ENCODE measurements around the gene SLX1A. TPM values are rescaled to one million over a fixed set of nuclear protein-coding genes. Genes with fewer than 3 reads are reported as not detected.

Gene SLX1A
- total and polyA plus RNA-seq, 2 experiments from 2014 or later: 29.5 to 97.5 TPM

DNA sequence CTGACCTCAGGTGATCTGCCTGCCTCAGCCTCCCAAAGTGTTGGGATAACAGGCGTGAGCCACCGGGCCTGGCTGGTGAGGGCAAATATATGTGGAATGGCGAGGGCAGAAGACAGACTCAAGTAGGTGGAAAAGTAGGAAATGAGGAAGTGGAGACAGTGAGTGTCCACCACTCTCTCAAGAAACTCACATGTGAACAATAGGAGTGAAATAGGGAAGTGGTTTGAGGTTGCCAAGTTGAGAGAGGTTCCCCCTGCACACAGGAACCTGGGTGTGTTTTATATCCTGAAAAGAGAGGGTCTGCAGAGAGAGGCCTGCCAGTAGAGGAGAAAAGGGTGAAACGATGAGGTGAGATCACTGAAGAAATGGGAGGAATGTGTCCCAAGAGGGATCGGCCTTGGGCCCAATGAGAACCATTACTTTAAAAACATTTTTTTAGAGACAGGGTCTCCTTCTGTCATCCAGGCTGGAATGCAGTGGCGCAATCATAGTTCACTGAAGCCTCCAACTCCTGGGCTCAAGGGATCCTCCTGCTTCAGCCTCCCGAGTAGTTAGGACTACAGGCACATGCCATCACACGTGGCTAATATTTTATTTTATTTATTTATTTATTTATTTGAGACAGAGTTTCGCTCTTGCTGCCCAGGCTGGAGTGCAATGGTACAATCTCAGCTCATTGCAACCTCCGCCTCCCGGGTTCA is 27.3 kb upstream of the SLX1A start:
- Histone ChIP-seq H3K9me2 (ENCODE audit: insufficient read depth) (no peaks in the 10 kb centered on the region), H3K27ac (ENCODE audit: low read depth) (no peak overlapping the region), H3K4me3 (no peak overlapping the region), H3K4me2 (no peak overlapping the region), H3F3A (replicated peaks; ENCODE audit: low read depth) (no peaks in the 10 kb centered on the region), H3K4me1 (ENCODE audit: insufficient read depth) (no peaks in the 10 kb centered on the region), H2AFZ (no peak overlapping the region), H4K20me1 (replicated peaks; ENCODE audit: insufficient read depth) (no peaks in the 10 kb centered on the region), H3K36me3 (ENCODE audit: insufficient read depth) (no peaks in the 10 kb centered on the region), H3K79me2 (replicated peaks; ENCODE audit: insufficient read depth) (no peaks in the 10 kb centered on the region), H3K27me3 (ENCODE audit: insufficient read depth) (no peaks in the 10 kb centered on the region)
- peaks cover 15% of the 10 kb centered on the region for H3K9me3 Mint-ChIP-seq
- DNase-seq (ENCODE audit: low spot score): no peak
- TF ChIP-seq NANOG (IDR thresholded peaks at IDR 0.05; ENCODE audit: borderline replicate concordance): no peak
- no peak for TF ChIP-seq ZNF331 (CRISPR knock-in tag; IDR thresholded peaks at IDR 0.05; ENCODE audit: low read depth)
- no peak for TF ChIP-seq STAT1 (IDR thresholded peaks at IDR 0.05; ENCODE audit: unreplicated experiment)
- no peak for TF ChIP-seq ZNF114 (CRISPR knock-in tag; IDR thresholded peaks at IDR 0.05)
- no peak for TF ChIP-seq JUNB (IDR thresholded peaks at IDR 0.05; ENCODE audit: unreplicated experiment)
- no peak for TF ChIP-seq POLR2AphosphoS5 (IDR thresholded peaks at IDR 0.05; ENCODE audit: low read depth)
- TF ChIP-seq, protein P1, sequence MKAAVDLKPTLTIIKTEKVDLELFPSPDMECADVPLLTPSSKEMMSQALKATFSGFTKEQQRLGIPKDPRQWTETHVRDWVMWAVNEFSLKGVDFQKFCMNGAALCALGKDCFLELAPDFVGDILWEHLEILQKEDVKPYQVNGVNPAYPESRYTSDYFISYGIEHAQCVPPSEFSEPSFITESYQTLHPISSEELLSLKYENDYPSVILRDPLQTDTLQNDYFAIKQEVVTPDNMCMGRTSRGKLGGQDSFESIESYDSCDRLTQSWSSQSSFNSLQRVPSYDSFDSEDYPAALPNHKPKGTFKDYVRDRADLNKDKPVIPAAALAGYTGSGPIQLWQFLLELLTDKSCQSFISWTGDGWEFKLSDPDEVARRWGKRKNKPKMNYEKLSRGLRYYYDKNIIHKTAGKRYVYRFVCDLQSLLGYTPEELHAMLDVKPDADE (IDR thresholded peaks at IDR 0.05): no peak
- no peak for TF ChIP-seq CREB1 (CRISPR knock-in tag; IDR thresholded peaks at IDR 0.05; ENCODE audit: low read depth)
- no peak for TF ChIP-seq CTCF (conservative IDR thresholded peaks at IDR 0.05; ENCODE audit: low read depth in 2 of 2)
- no peak for TF ChIP-seq EZH2phosphoT487 (IDR thresholded peaks at IDR 0.05; ENCODE audit: unreplicated experiment)
- no peak for TF ChIP-seq EZH2 (IDR thresholded peaks at IDR 0.05; ENCODE audit: low read depth, unreplicated experiment)
- TF ChIP-seq REST (IDR thresholded peaks at IDR 0.05; ENCODE audit: unreplicated experiment): no peak
- TF ChIP-seq, protein P2, sequence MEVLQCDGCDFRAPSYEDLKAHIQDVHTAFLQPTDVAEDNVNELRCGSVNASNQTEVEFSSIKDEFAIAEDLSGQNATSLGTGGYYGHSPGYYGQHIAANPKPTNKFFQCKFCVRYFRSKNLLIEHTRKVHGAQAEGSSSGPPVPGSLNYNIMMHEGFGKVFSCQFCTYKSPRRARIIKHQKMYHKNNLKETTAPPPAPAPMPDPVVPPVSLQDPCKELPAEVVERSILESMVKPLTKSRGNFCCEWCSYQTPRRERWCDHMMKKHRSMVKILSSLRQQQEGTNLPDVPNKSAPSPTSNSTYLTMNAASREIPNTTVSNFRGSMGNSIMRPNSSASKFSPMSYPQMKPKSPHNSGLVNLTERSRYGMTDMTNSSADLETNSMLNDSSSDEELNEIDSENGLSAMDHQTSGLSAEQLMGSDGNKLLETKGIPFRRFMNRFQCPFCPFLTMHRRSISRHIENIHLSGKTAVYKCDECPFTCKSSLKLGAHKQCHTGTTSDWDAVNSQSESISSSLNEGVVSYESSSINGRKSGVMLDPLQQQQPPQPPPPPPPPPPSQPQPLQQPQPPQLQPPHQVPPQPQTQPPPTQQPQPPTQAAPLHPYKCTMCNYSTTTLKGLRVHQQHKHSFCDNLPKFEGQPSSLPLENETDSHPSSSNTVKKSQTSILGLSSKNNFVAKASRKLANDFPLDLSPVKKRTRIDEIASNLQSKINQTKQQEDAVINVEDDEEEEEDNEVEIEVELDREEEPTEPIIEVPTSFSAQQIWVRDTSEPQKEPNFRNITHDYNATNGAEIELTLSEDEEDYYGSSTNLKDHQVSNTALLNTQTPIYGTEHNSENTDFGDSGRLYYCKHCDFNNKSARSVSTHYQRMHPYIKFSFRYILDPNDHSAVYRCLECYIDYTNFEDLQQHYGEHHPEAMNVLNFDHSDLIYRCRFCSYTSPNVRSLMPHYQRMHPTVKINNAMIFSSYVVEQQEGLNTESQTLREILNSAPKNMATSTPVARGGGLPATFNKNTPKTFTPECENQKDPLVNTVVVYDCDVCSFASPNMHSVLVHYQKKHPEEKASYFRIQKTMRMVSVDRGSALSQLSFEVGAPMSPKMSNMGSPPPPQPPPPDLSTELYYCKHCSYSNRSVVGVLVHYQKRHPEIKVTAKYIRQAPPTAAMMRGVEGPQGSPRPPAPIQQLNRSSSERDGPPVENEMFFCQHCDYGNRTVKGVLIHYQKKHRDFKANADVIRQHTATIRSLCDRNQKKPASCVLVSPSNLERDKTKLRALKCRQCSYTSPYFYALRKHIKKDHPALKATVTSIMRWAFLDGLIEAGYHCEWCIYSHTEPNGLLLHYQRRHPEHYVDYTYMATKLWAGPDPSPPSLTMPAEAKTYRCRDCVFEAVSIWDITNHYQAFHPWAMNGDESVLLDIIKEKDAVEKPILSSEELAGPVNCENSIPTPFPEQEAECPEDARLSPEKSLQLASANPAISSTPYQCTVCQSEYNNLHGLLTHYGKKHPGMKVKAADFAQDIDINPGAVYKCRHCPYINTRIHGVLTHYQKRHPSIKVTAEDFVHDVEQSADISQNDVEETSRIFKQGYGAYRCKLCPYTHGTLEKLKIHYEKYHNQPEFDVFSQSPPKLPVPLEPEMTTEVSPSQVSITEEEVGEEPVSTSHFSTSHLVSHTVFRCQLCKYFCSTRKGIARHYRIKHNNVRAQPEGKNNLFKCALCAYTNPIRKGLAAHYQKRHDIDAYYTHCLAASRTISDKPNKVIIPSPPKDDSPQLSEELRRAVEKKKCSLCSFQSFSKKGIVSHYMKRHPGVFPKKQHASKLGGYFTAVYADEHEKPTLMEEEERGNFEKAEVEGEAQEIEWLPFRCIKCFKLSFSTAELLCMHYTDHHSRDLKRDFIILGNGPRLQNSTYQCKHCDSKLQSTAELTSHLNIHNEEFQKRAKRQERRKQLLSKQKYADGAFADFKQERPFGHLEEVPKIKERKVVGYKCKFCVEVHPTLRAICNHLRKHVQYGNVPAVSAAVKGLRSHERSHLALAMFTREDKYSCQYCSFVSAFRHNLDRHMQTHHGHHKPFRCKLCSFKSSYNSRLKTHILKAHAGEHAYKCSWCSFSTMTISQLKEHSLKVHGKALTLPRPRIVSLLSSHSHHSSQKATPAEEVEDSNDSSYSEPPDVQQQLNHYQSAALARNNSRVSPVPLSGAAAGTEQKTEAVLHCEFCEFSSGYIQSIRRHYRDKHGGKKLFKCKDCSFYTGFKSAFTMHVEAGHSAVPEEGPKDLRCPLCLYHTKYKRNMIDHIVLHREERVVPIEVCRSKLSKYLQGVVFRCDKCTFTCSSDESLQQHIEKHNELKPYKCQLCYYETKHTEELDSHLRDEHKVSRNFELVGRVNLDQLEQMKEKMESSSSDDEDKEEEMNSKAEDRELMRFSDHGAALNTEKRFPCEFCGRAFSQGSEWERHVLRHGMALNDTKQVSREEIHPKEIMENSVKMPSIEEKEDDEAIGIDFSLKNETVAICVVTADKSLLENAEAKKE (CRISPR knock-in tag; IDR thresholded peaks at IDR 0.05): no peak
- no peak overlapping the region for H3K27ac Mint-ChIP-seq
- no peak for ATAC-seq
- peaks cover 6% of the 10 kb centered on the region for H3K27me3 Mint-ChIP-seq (ENCODE audit: insufficient read depth, low read depth, poor library complexity)
- no peaks in the 10 kb centered on the region for H3K4me1 Mint-ChIP-seq
- H3K4me3 Mint-ChIP-seq: no peak overlapping the region
- H3K36me3 Mint-ChIP-seq (ENCODE audit: low read depth): peaks cover 3% of the 10 kb centered on the region
